SU-DHL-6 (cell line): ENCODE measurements around the gene TDP1.

Experiments
- H2AFZ ChIP-seq: fragments of 200-600 bp; sonication (generic); 2 replicates; pipeline ENCODE4 v1.6.1; 2014; ENCODE audit warnings: low read depth, mild to moderate bottlenecking, moderate library complexity, mixed read lengths, antibody characterized with exemption, low read length; ENCODE audit not compliant: severe bottlenecking
- H3F3A ChIP-seq: fragments of 200-600 bp; shearing (Covaris generic); 2 replicates; pipeline ENCODE4 v1.6.0; 2016; ENCODE audit warnings: antibody characterized with exemption, mild to moderate bottlenecking; ENCODE audit not compliant: insufficient read depth
- H3K27ac ChIP-seq: fragments of 200-600 bp; sonication (generic); 2 replicates; pipeline ENCODE4 v1.5.1; 2016; ENCODE audit warnings: low read depth, mild to moderate bottlenecking, low read length, moderate library complexity, mixed read lengths
- H3K27me3 ChIP-seq: fragments of 200-600 bp; sonication (generic), shearing (Covaris generic); 2 replicates; pipeline ENCODE4 v1.6.0; 2014; ENCODE audit warnings: mild to moderate bottlenecking, low read length
- H3K36me3 ChIP-seq: fragments of 200-600 bp; sonication (generic); 2 replicates; pipeline ENCODE4 v1.6.1; 2014; ENCODE audit warnings: mild to moderate bottlenecking, low read length, mixed read lengths
- H3K4me2 ChIP-seq: fragments of 300-600, 200-600 bp; shearing (Covaris generic), sonication (generic); 2 replicates; pipeline ENCODE4 v1.6.0; 2014; ENCODE audit warnings: low read length, low read depth, mild to moderate bottlenecking; ENCODE audit not compliant: poor library complexity, severe bottlenecking
- H3K4me3 ChIP-seq: fragments of 200-600 bp; sonication (generic); 2 replicates; pipeline ENCODE4 v1.5.1; 2014; ENCODE audit warnings: antibody characterized with exemption, low read length, mild to moderate bottlenecking, mixed read lengths; ENCODE audit not compliant: insufficient read depth, poor library complexity, severe bottlenecking
- H3K79me2 ChIP-seq: fragments of 200-600 bp; sonication (generic); 2 replicates; pipeline ENCODE4 v1.6.1; 2014; ENCODE audit warnings: mild to moderate bottlenecking, low read length, moderate library complexity; ENCODE audit not compliant: insufficient read depth
- H3K9ac ChIP-seq: fragments of 200-600 bp; sonication (generic); 2 replicates; pipeline ENCODE4 v1.7.0; 2014; ENCODE audit warnings: mild to moderate bottlenecking, low read length
- H3K9me2 ChIP-seq: fragments of 200-600 bp; sonication (generic); replicated peaks from 2 replicates; pipeline ENCODE4 v1.6.1; 2014; ENCODE audit warnings: low read length; ENCODE audit not compliant: insufficient read depth
- H3K9me3 ChIP-seq: fragments of 200-600 bp; sonication (generic); 2 replicates; pipeline ENCODE4 v1.6.1; 2014; ENCODE audit warnings: low read length, mixed read lengths; ENCODE audit not compliant: insufficient read depth
- H4K20me1 ChIP-seq: fragments of 200-600 bp; sonication (generic); 2 replicates; pipeline ENCODE4 v1.6.1; 2014; ENCODE audit warnings: low read depth, mild to moderate bottlenecking, antibody characterized with exemption, low read length, moderate library complexity, mixed read lengths
- CTCF ChIP-seq: fragments of 200-600 bp; sonication (generic); IDR thresholded peaks from one replicate; pipeline ENCODE4 v1.5.1; 2017; ENCODE audit warnings: antibody characterized with exemption, mild to moderate bottlenecking, low read length, moderate library complexity; ENCODE audit not compliant: insufficient read depth, poor library complexity, severe bottlenecking
- EZH2phosphoT487 ChIP-seq: fragments of 200-600 bp; sonication (generic), shearing (Covaris generic); conservative IDR thresholded peaks from 2 replicates; pipeline ENCODE4 v1.6.1; 2018; ENCODE audit warnings: mild to moderate bottlenecking, antibody characterized with exemption, low read length, moderate library complexity, mixed read lengths

Gene TDP1

GRCh38 chr14:89958966-89959365, 3.2 kb downstream of the TDP1 start:
- Histone ChIP-seq H3K9me2 (no peaks in the 10 kb centered on the region), H3K9ac (no peak overlapping the region), H3K36me3 (peaks cover 29% of the 10 kb centered on the region), H2AFZ (no peak overlapping the region), H3K4me2 (no peak overlapping the region), H3K9me3 (peaks cover 15% of the 10 kb centered on the region; the same call in 1 of the 2 replicates), H3K27me3 (no peaks in the 10 kb centered on the region), H3K27ac (no peak overlapping the region), H3K79me2 (peaks cover 56% of the 10 kb centered on the region), H3K4me3 (no peak overlapping the region), H4K20me1 (no peaks in the 10 kb centered on the region), H3F3A (0 out of 2 replicates have a peak, but pooled peaks cover 2% of the 10 kb centered on the region)
- TF ChIP-seq CTCF, result no peak
- no peak for TF ChIP-seq EZH2phosphoT487

- H4K20me1 ChIP-seq, result no peaks in the 10 kb centered on the region
- H3F3A ChIP-seq, result no peaks in the 10 kb centered on the region
- TF ChIP-seq CTCF (no peak), EZH2phosphoT487 (no peak)
- H3K9me2 ChIP-seq, result no peaks in the 10 kb centered on the region
- H2AFZ ChIP-seq, result no peak overlapping the region
- no peak overlapping the region for H3K27ac ChIP-seq
- H3K4me3 ChIP-seq, result no peak overlapping the region
- H3K36me3 ChIP-seq, result peaks cover 36% of the 10 kb centered on the region
- no peak overlapping the region for H3K9ac ChIP-seq
- peaks cover 60% of the 10 kb centered on the region for H3K79me2 ChIP-seq
- no peaks in the 10 kb centered on the region for H3K27me3 ChIP-seq
- H3K4me2 ChIP-seq, result no peak overlapping the region
- peaks cover 15% of the 10 kb centered on the region; the same call in 1 of the 2 replicates for H3K9me3 ChIP-seq
These were observed 4.2 kb downstream of the TDP1 start for GRCh38 chr14:89959853-89960445.

GRCh38 chr14:89960914-89961313, 5.2 kb downstream of the TDP1 start:
- Histone ChIP-seq H3K9me2 (no peaks in the 10 kb centered on the region), H3K36me3 (peaks cover 36% of the 10 kb centered on the region), H3K9ac (no peak overlapping the region), H3K9me3 (peaks cover 15% of the 10 kb centered on the region; the same call in 1 of the 2 replicates), H3K27me3 (no peaks in the 10 kb centered on the region), H3K79me2 (peaks cover 64% of the 10 kb centered on the region), H3K4me2 (no peak overlapping the region), H4K20me1 (no peaks in the 10 kb centered on the region), H3K27ac (no peak overlapping the region), H2AFZ (no peak overlapping the region), H3F3A (no peaks in the 10 kb centered on the region), H3K4me3 (no peak overlapping the region)
- TF ChIP-seq CTCF (no peak), EZH2phosphoT487 (no peak)
